H1 (cell line): ENCODE results near the gene MRPS6. TPM values are rescaled to one million over a fixed set of nuclear protein-coding genes. Genes with fewer than 3 reads are reported as not detected.

Experiments
- CTCF ChIA-PET: fragments of 300-600 bp; sonication (Branson Sonifier 250); formaldehyde crosslinking; loops from one replicate; lab custom pipeline; 2021; ENCODE audit not compliant: partially characterized antibody; lab: Charles Lee
- POLR2A ChIA-PET: fragments of 300-600 bp; sonication (Branson Sonifier 250); formaldehyde crosslinking; loops from one replicate; lab custom pipeline; 2021; ENCODE audit warnings: inconsistent platforms; ENCODE audit not compliant: partially characterized antibody; lab: Charles Lee
- DNase-seq, 2 experiments: peaks; one replicate each; pipeline versions ENCODE4 v3.0.0 to v3.0.0-alpha.2; 2010 to 2022; ENCODE audit warnings: low spot score in 2 of 2, low read depth in 1 of 2, mixed read lengths in 1 of 2
- FAIRE-seq: peaks from 2 replicates; lab custom pipeline; 2011; peaks lifted over from hg19 to GRCh38; lab: Jason Lieb, UNC
- H2AFZ ChIP-seq: 2 replicates; pipeline ENCODE4 v1.8.1; 2012; ENCODE audit warnings: low read length, inconsistent platforms
- H2AK5ac ChIP-seq: 2 replicates; pipeline ENCODE4 v1.6.1; 2013; ENCODE audit warnings: low read depth, low read length
- H2BK120ac ChIP-seq: replicated peaks from 2 replicates; pipeline ENCODE3; 2013; ENCODE audit warnings: low read depth, low read length, inconsistent platforms
- H2BK12ac ChIP-seq: 2 replicates; pipeline ENCODE4 v1.6.1; 2013; ENCODE audit warnings: low read depth, low read length
- H2BK15ac ChIP-seq: 2 replicates; pipeline ENCODE4 v1.6.1; 2013; ENCODE audit warnings: low read length
- H2BK20ac ChIP-seq: 2 replicates; pipeline ENCODE4 v1.6.1; 2013; ENCODE audit warnings: low read length
- H2BK5ac ChIP-seq: 2 replicates; pipeline ENCODE4 v1.6.1; 2013; ENCODE audit warnings: low read depth, low read length
- H3K14ac ChIP-seq: 2 replicates; pipeline ENCODE4 v1.6.1; 2013; ENCODE audit warnings: inconsistent platforms; ENCODE audit not compliant: insufficient read length
- H3K18ac ChIP-seq: 2 replicates; pipeline ENCODE4 v1.6.1; 2013; ENCODE audit warnings: low read length; ENCODE audit errors: extremely low read depth
- H3K23ac ChIP-seq: 2 replicates; pipeline ENCODE4 v1.6.1; 2013; ENCODE audit warnings: inconsistent platforms; ENCODE audit not compliant: insufficient read length
- H3K23me2 ChIP-seq: 2 replicates; pipeline ENCODE4 v1.6.1; 2013; ENCODE audit warnings: low read depth, low read length
- H3K27ac ChIP-seq: 2 replicates; pipeline ENCODE4 v1.6.1; 2011; ENCODE audit warnings: low read depth, low read length, inconsistent platforms
- H3K27me3 ChIP-seq, 4 experiments: replicated peaks in 1 of 4; 1 replicate in 1 of 4; 2 replicates in 3 of 4; pipeline versions ENCODE4 v1.6.1 to v1.8.1; 2011 to 2013; ENCODE audit warnings: low read length in 3 of 4, mild to moderate bottlenecking in 3 of 4, inconsistent platforms in 2 of 4, mixed read lengths in 2 of 4, moderate library complexity in 1 of 4; ENCODE audit not compliant: control insufficient read depth in 3 of 4, insufficient read depth in 3 of 4; ENCODE audit errors: extremely low read depth in 1 of 4
- H3K36me3 ChIP-seq, 4 experiments: 2 replicates each; pipeline versions ENCODE4 v1.6.1 to v1.8.1; 2011 to 2013; ENCODE audit warnings: mild to moderate bottlenecking in 4 of 4, low read length in 3 of 4, moderate library complexity in 2 of 4, control low read depth in 1 of 4, inconsistent platforms in 1 of 4; ENCODE audit not compliant: insufficient read depth in 4 of 4, control insufficient read depth in 2 of 4
- H3K4ac ChIP-seq: replicated peaks from 2 replicates; pipeline ENCODE3; 2013; ENCODE audit warnings: low read length, low read depth, mixed read lengths, inconsistent platforms; ENCODE audit not compliant: insufficient read length
- H3K4me1 ChIP-seq, 4 experiments: replicated peaks in 1 of 4; 1 replicate in 1 of 4; 2 replicates in 3 of 4; pipeline versions ENCODE4 v1.6.1 to v1.8.1; 2011 to 2013; ENCODE audit warnings: low read length in 3 of 4, inconsistent platforms in 2 of 4, mixed read lengths in 1 of 4; ENCODE audit not compliant: insufficient read depth in 4 of 4, control insufficient read depth in 3 of 4
- H3K4me2 ChIP-seq, 2 experiments: 2 replicates each; pipeline versions ENCODE4 v1.6.1 to v1.8.1; 2011 to 2013; ENCODE audit warnings: low read depth in 2 of 2, low read length in 2 of 2, control low read depth in 1 of 2, inconsistent platforms in 1 of 2, mild to moderate bottlenecking in 1 of 2; ENCODE audit not compliant: insufficient read depth in 1 of 2
- H3K4me3 ChIP-seq, 4 experiments: fragments of 200-600, 300-600 bp in 1 of 4; sonication (generic), shearing (Covaris generic), sonication (Bioruptor Twin) in 1 of 4; 2 replicates each; pipeline versions ENCODE4 v1.5.1 to v1.8.1; 2011 to 2016; ENCODE audit warnings: low read length in 4 of 4, low read depth in 3 of 4, control low read depth in 2 of 4, inconsistent platforms in 2 of 4, mild to moderate bottlenecking in 2 of 4, mixed read lengths in 1 of 4, moderate library complexity in 1 of 4; ENCODE audit not compliant: insufficient read depth in 2 of 4; ENCODE audit errors: extremely low read depth in 1 of 4
- H3K56ac ChIP-seq: replicated peaks from 2 replicates; pipeline ENCODE3; 2013; ENCODE audit warnings: low read depth, mild to moderate bottlenecking, mixed read lengths, low read length, inconsistent platforms; ENCODE audit not compliant: insufficient read length
- H3K79me1 ChIP-seq: 2 replicates; pipeline ENCODE4 v1.6.1; 2013; ENCODE audit warnings: low read depth, low read length, control low read depth
- H3K79me2 ChIP-seq, 2 experiments: 2 replicates each; pipeline versions ENCODE4 v1.6.1 to v1.8.1; 2012 to 2013; ENCODE audit warnings: low read length in 2 of 2, mild to moderate bottlenecking in 2 of 2, inconsistent platforms in 1 of 2; ENCODE audit not compliant: insufficient read depth in 2 of 2, control insufficient read depth in 1 of 2
- H3K9ac ChIP-seq, 4 experiments: replicated peaks in 1 of 4; 1 replicate in 1 of 4; 2 replicates in 3 of 4; pipeline versions ENCODE4 v1.6.1 to v1.8.1; 2011 to 2013; ENCODE audit warnings: low read depth in 3 of 4, low read length in 3 of 4, control low read depth in 2 of 4, mild to moderate bottlenecking in 2 of 4, moderate library complexity in 2 of 4, inconsistent platforms in 1 of 4; ENCODE audit errors: extremely low read depth in 1 of 4
- H3K9me3 ChIP-seq, 2 experiments: 2 replicates each; pipeline versions ENCODE4 v1.6.1 to v1.8.1; 2012 to 2013; ENCODE audit warnings: mild to moderate bottlenecking in 2 of 2, moderate library complexity in 2 of 2, control low read depth in 1 of 2, inconsistent platforms in 1 of 2, low read depth in 1 of 2, low read length in 1 of 2, mixed read lengths in 1 of 2; ENCODE audit not compliant: insufficient read depth in 2 of 2
- H4K20me1 ChIP-seq, 2 experiments: replicated peaks in 1 of 2; 2 replicates each; pipeline versions ENCODE3 to v1.8.1; 2011 to 2013; ENCODE audit warnings: inconsistent platforms in 2 of 2, low read length in 2 of 2, mild to moderate bottlenecking in 1 of 2; ENCODE audit not compliant: insufficient read depth in 2 of 2, control insufficient read depth in 1 of 2
- H4K5ac ChIP-seq: 2 replicates; pipeline ENCODE4 v1.6.1; 2013; ENCODE audit warnings: low read length, low read depth, mixed read lengths, inconsistent platforms; ENCODE audit not compliant: insufficient read length
- H4K8ac ChIP-seq: 2 replicates; pipeline ENCODE4 v1.8.0; 2013; ENCODE audit warnings: mild to moderate bottlenecking, moderate library complexity, low read length, inconsistent platforms; ENCODE audit not compliant: insufficient read depth; ENCODE audit errors: extremely low read depth
- H4K91ac ChIP-seq: replicated peaks from 2 replicates; pipeline ENCODE3; 2013; ENCODE audit warnings: low read length, mixed read lengths, inconsistent platforms; ENCODE audit not compliant: insufficient read length
- ASH2L ChIP-seq: fragments of 200-600, 300-600 bp; sonication (generic); IDR thresholded peaks from one replicate; pipeline ENCODE4 v1.7.1; 2017; ENCODE audit warnings: low read length
- BCL11A ChIP-seq, 2 experiments: IDR thresholded peaks; one replicate each; pipeline ENCODE4 v1.6.1; 2011; ENCODE audit warnings: low read depth in 2 of 2, low read length in 2 of 2, mild to moderate bottlenecking in 2 of 2
- EGR1 ChIP-seq: IDR thresholded peaks from 2 replicates; pipeline ENCODE4 v1.6.1; 2011; ENCODE audit warnings: low read depth, low read length, borderline replicate concordance
- HDAC6 ChIP-seq: IDR thresholded peaks from one replicate; pipeline ENCODE4 v1.7.1; 2012; ENCODE audit warnings: low read depth, mild to moderate bottlenecking, inconsistent platforms, low read length, moderate library complexity
- KDM1A ChIP-seq: fragments of 200-600, 300-600 bp; sonication (generic); IDR thresholded peaks from 2 replicates; pipeline ENCODE4 v1.7.1; 2016; ENCODE audit warnings: mild to moderate bottlenecking, low read length, borderline replicate concordance
- POLR2A ChIP-seq, 2 experiments: IDR thresholded peaks; 1 replicate in 1 of 2; 2 replicates in 1 of 2; pipeline ENCODE4 v1.6.1; 2011; ENCODE audit warnings: low read depth in 2 of 2, low read length in 2 of 2, mild to moderate bottlenecking in 2 of 2; ENCODE audit errors: control extremely low read depth in 1 of 2
- RAD21 ChIP-seq, 2 experiments: IDR thresholded peaks in 1 of 2; conservative IDR thresholded peaks in 1 of 2; 2 replicates each; pipeline ENCODE4 v1.6.1; 2011; ENCODE audit warnings: low read depth in 2 of 2, low read length in 2 of 2, improper control_type of control experiment in 1 of 2, inconsistent platforms in 1 of 2, mild to moderate bottlenecking in 1 of 2, moderate library complexity in 1 of 2
- TEAD4 ChIP-seq: IDR thresholded peaks from 2 replicates; pipeline ENCODE4 v1.6.1; 2012; ENCODE audit warnings: low read depth, low read length, inconsistent platforms, mixed read lengths
- USF2 ChIP-seq: IDR thresholded peaks from 2 replicates; pipeline ENCODE4 v1.6.1; 2011; ENCODE audit warnings: low read length, improper control_type of control experiment
- WGBS, 2 experiments: shearing (Covaris generic) in 1 of 2; methylation state at CpG; one replicate each; pipeline versions ENCODE4 v1.1.6 to v1.1.7; 2013 to 2015; ENCODE audit warnings: low lambda C conversion rate in 2 of 2, mixed read lengths in 2 of 2, inconsistent platforms in 1 of 2, low coverage in 1 of 2, missing lambda C conversion rate in 1 of 2; ENCODE audit not compliant: insufficient replicate concordance in 2 of 2, insufficient coverage in 1 of 2, insufficient read length in 1 of 2; ENCODE audit errors: extremely low coverage in 1 of 2, missing lambda C conversion rate in 1 of 2; 5-methylcytosine and 5-hydroxymethylcytosine counted together
- polyA plus RNA-seq, 7 experiments: library from polyadenylated mRNA; depleted of rRNA in 3 of 7; stranded (reverse) in 5 of 7; unstranded in 2 of 7; fragments of >200 nt in 5 of 7; fragments of 200-250 nt in 2 of 7; gene quantifications; 1 replicate in 5 of 7; 2 replicates in 1 of 7; 4 replicates in 1 of 7; pipeline versions ENCODE4 v1.2.1 to v1.2.3, GENCODE V29; 2011 to 2013; ENCODE audit warnings: missing spikeins in 2 of 7, mixed read lengths in 2 of 7
- total RNA-seq: library from RNA; stranded (reverse); fragmentation: NEBNext Ultra II Directional; extraction: Animal tissue kit (Norgen Biotek cat#: 25700); gene quantifications from 2 replicates; pipeline ENCODE4 v1.2.1, GENCODE V29; 2021

The MRPS6 gene
- total and polyA plus RNA-seq, 2 of the 8 experiments (the other 6 are each of a cell fraction or from before 2014, with no cell fraction given): 62.7 to 156 TPM

GRCh38 chr21:34176448-34176847, 103.1 kb downstream of the MRPS6 start:
- WGBS, 2 experiments: 91% methylated on average over 1 of the region's 1 CpG; no CpG with 5 or more reads in 1 of the 2 experiments
- no peak for TF ChIP-seq ASH2L
- TF ChIP-seq KDM1A: no peak
- no peak for TF ChIP-seq EGR1
- no peak for TF ChIP-seq HDAC6
- no peak for TF ChIP-seq TEAD4
- TF ChIP-seq RAD21 (IDR thresholded peaks at IDR 0.05 in 1 of 2, conservative IDR thresholded peaks at IDR 0.05 in 1 of 2; ENCODE audit: low read depth in 2 of 2, low read length in 2 of 2): no peak
- no peak for TF ChIP-seq POLR2A (IDR thresholded peaks at IDR 0.05; ENCODE audit: control extremely low read depth in 1 of 2, low read depth in 2 of 2, low read length in 2 of 2)
- no peak for TF ChIP-seq USF2
- no peak for TF ChIP-seq BCL11A (IDR thresholded peaks at IDR 0.05; ENCODE audit: low read depth in 2 of 2, low read length in 2 of 2)

More at GRCh38 chr21:34176448-34176847, 103.1 kb downstream of the MRPS6 start:
- no peak overlapping the region for H3K4me2 ChIP-seq
- no peak overlapping the region for H3K56ac ChIP-seq
- H3K18ac ChIP-seq: no peak overlapping the region
- H3K36me3 ChIP-seq: peaks cover 0 to 5% (median 0%) of the 10 kb centered on the region in 4 experiments; a peak in 1 of 8 replicates
- H4K91ac ChIP-seq: no peak overlapping the region
- no peak overlapping the region for H2BK120ac ChIP-seq
- no peaks in the 10 kb centered on the region for H4K20me1 ChIP-seq
- no peak overlapping the region for H2BK5ac ChIP-seq
- H3K4me3 ChIP-seq: no peak overlapping the region
- H3K27me3 ChIP-seq: peaks cover 2 to 18% (median 7%) of the 10 kb centered on the region in 4 experiments; a peak in 5 of 7 replicates
- no peak overlapping the region for H3K27ac ChIP-seq
- no peaks in the 10 kb centered on the region for H3K79me2 ChIP-seq
- no peak overlapping the region for H2BK20ac ChIP-seq
- H2BK12ac ChIP-seq: no peak overlapping the region
- no peak overlapping the region for H3K14ac ChIP-seq
- H4K5ac ChIP-seq: no peak overlapping the region
- no peak overlapping the region for H3K4ac ChIP-seq
- H3K79me1 ChIP-seq: no peaks in the 10 kb centered on the region
- 0 out of 2 replicates have a peak, but pooled peaks cover 2% of the 10 kb centered on the region for H3K23me2 ChIP-seq
- peaks cover 4 to 22% (median 15%) of the 10 kb centered on the region in 4 experiments; a peak in 6 of 7 replicates for H3K4me1 ChIP-seq
- H2AK5ac ChIP-seq: no peak overlapping the region
- no peak overlapping the region for H2AFZ ChIP-seq
- POLR2A ChIA-PET: no interaction called here
- no peak for FAIRE-seq
- no peak overlapping the region for H2BK15ac ChIP-seq
- H3K9me3 ChIP-seq: no peaks in the 10 kb centered on the region
- CTCF ChIA-PET: interaction anchor here (0.6 kb wide), 1 partner anchor 60 kb away, joined by 3 read pairs; no protein-coding TSS in a partner anchor
- H3K23ac ChIP-seq: no peak overlapping the region
- no peak for DNase-seq
- no peak overlapping the region for H4K8ac ChIP-seq
- H3K9ac ChIP-seq: no peak overlapping the region
